ENCODE data around the gene TCEAL4. TPM values are rescaled to one million over a fixed set of nuclear protein-coding genes. Genes with fewer than 3 reads are reported as not detected.

Gene TCEAL4
- total RNA-seq: 1 to 10 TPM; 3.2 to 5.2 (median 4.9) TPM
- total RNA-seq (2013): 13.2 TPM

DNA sequence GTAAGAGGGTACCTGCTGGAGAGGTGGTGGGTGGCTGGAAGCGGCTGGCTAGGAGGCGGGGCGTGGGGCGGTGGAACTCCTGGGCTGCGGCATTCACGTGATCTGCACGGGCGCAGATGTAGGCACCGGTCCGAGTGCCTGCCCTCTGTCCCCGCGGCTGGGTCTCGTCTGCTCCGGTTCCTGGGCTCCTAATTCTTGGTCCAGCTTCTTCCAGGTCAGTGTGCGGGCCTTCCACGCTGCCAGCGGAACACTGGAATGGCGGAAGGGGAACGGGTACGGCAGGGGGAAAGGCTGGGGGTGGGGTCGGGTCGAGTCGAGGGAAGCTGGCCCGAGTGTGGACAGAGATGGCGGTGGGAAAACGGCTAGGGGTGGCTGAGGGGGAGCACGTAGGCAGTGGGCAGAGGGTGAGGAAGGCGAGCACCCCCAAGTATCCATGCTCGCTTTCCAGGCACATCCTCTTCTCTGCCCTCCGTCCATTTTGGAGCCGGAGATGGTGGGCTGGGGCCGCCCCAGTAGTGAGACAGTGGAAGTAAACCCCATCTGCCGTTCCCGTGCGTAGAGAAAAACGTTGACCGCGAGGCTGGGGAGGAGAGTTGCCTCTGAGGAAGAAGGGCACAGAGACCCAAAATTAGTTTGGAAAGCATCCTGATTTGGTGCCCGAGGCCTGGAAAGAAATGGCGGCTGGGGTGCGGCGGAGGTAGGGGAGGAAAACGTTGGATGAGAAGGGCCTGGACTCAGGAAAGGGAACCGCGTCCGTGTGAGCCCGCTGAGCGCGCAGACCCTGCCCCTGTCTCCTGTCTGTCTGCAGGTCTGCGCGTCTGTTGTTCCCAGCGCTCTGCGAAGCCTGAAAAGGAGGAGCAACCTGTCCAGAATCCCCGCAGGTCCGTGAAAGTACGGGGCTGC lies at the start of gene TCEAL4:
TCEAL4 (plus strand) TSS at position 105 of the 903 bp plus-strand sequence. CDS start 1,161 bp downstream, outside the sequence.
- intact Hi-C loops (cut with micrococcal nuclease): no loop called here
- Mint-ChIP-seq H3K36me3 (no peaks in the 10 kb centered on the region), H3K27ac (peak within 1 kb of the TSS in 1 of 2 donors; percentile 63), H3K27me3 (ENCODE audit: low read depth in 2 of 2) (peaks cover 9 to 28% of the 10 kb centered on the region in 2 donors), H3K9me3 (no peaks in the 10 kb centered on the region), H3K4me3 (peak within 1 kb of the TSS; percentile 77), H3K4me1 (peaks cover 0 to 17% of the 10 kb centered on the region in 2 donors)
- peak; percentile 44 to 92 (median 81) for ATAC-seq
- Histone ChIP-seq H3K4me3 (ENCODE audit: low read length) (peak within 1 kb of the TSS; percentile 66), H3K27ac (ENCODE audit: low read length) (no peak within 1 kb of the TSS), H3K36me3 (ENCODE audit: control insufficient read depth, insufficient read depth, low read length) (no peaks in the 10 kb centered on the region), H3K9me3 (ENCODE audit: control insufficient read depth, insufficient read depth, low read length) (no peaks in the 10 kb centered on the region), H3K27me3 (ENCODE audit: control insufficient read depth, insufficient read depth, low read length) (peaks cover 2% of the 10 kb centered on the region), H3K4me1 (ENCODE audit: control insufficient read depth, insufficient read depth, low read length) (peaks cover 12% of the 10 kb centered on the region)
- peak; percentile 15 to 47 for DNase-seq
- TF ChIP-seq, protein P1, sequence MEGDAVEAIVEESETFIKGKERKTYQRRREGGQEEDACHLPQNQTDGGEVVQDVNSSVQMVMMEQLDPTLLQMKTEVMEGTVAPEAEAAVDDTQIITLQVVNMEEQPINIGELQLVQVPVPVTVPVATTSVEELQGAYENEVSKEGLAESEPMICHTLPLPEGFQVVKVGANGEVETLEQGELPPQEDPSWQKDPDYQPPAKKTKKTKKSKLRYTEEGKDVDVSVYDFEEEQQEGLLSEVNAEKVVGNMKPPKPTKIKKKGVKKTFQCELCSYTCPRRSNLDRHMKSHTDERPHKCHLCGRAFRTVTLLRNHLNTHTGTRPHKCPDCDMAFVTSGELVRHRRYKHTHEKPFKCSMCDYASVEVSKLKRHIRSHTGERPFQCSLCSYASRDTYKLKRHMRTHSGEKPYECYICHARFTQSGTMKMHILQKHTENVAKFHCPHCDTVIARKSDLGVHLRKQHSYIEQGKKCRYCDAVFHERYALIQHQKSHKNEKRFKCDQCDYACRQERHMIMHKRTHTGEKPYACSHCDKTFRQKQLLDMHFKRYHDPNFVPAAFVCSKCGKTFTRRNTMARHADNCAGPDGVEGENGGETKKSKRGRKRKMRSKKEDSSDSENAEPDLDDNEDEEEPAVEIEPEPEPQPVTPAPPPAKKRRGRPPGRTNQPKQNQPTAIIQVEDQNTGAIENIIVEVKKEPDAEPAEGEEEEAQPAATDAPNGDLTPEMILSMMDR (IDR thresholded peaks at IDR 0.05): no peak
- WGBS (ENCODE audit: insufficient coverage): under 1% methylated on average over 53 of the region's 56 CpGs

DNA sequence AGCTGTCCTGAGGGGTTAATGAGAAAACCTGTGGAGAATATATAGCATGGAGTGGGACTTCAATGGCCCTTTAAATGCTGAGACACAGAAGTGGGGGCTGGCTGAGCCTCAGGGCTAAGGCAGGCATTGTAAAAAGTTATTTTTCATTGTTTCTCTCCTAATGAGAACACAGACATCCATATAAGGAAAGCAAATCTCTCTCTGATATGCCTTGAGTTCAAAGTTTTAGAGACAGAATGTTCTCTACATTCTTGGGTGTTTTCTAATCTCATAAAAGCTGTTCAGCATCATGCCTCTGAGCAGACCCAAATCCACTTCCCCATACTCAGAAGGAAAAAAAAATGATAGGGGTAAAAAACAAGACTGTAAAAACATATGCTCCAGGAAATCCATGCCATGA lies 49.2 kb upstream of the TCEAL4 start:
- no peak overlapping the region for H3K27ac ChIP-seq (ENCODE audit: low read length)
- no peaks in the 10 kb centered on the region for H3K36me3 ChIP-seq (ENCODE audit: control insufficient read depth, insufficient read depth, low read length)
- Mint-ChIP-seq H3K4me3 (no peak overlapping the region), H3K9me3 (no peaks in the 10 kb centered on the region), H3K27ac (no peak overlapping the region), H3K27me3 (ENCODE audit: low read depth in 2 of 2) (peaks cover 3 to 33% of the 10 kb centered on the region in 2 donors), H3K4me1 (peaks cover 4 to 6% of the 10 kb centered on the region in 2 donors), H3K36me3 (no peaks in the 10 kb centered on the region)
- H3K4me1 ChIP-seq (ENCODE audit: control insufficient read depth, insufficient read depth, low read length): peaks cover 3% of the 10 kb centered on the region
- DNase-seq (no peak), ATAC-seq (no peak)
- H3K9me3 ChIP-seq (ENCODE audit: control insufficient read depth, insufficient read depth, low read length): no peaks in the 10 kb centered on the region
- intact Hi-C loops (cut with micrococcal nuclease): no loop called here
- H3K4me3 ChIP-seq (ENCODE audit: low read length): no peak overlapping the region
- no peaks in the 10 kb centered on the region for H3K27me3 ChIP-seq (ENCODE audit: control insufficient read depth, insufficient read depth, low read length)
- TF ChIP-seq, protein P1 (IDR thresholded peaks at IDR 0.05): no peak

DNA sequence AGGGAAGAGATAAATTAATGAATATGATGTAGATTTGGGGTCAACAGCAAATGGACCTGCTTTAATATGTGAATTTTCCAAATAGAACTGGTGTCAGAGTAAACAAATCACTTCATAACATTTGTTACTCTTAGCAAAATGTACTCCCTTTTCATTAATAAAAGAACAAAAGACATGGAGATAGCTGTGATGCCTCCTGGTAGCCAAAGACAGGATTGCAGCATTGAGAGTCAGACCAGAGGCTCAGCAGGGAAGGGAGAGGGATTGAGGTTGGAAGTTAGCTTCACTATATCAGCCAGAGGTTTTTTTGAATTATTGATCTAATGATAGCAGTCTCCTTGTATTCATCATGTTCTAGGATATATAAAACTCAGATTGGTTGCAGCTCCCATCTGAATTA lies 48.6 kb upstream of the TCEAL4 start:
- Mint-ChIP-seq H3K4me1 (peaks cover 4 to 6% of the 10 kb centered on the region in 2 donors), H3K36me3 (no peaks in the 10 kb centered on the region), H3K4me3 (no peak overlapping the region), H3K27me3 (ENCODE audit: low read depth in 2 of 2) (peaks cover 3 to 39% of the 10 kb centered on the region in 2 donors), H3K27ac (no peak overlapping the region), H3K9me3 (no peaks in the 10 kb centered on the region)
- intact Hi-C loops (cut with micrococcal nuclease): no loop called here
- H3K36me3 ChIP-seq (ENCODE audit: control insufficient read depth, insufficient read depth, low read length): no peaks in the 10 kb centered on the region
- peaks cover 3% of the 10 kb centered on the region for H3K4me1 ChIP-seq (ENCODE audit: control insufficient read depth, insufficient read depth, low read length)
- no peaks in the 10 kb centered on the region for H3K9me3 ChIP-seq (ENCODE audit: control insufficient read depth, insufficient read depth, low read length)
- H3K4me3 ChIP-seq (ENCODE audit: low read length): no peak overlapping the region
- no peak overlapping the region for H3K27ac ChIP-seq (ENCODE audit: low read length)
- H3K27me3 ChIP-seq (ENCODE audit: control insufficient read depth, insufficient read depth, low read length): no peaks in the 10 kb centered on the region
- TF ChIP-seq, protein P1 (IDR thresholded peaks at IDR 0.05): no peak
- no peak for ATAC-seq
- DNase-seq: no peak

Measured in natural killer cell (primary cell).